Neuronal stem cell (in vitro differentiated cells): Measurements from ENCODE around the gene PAEP.

Source experiments
- DNase-seq: peaks from one replicate; pipeline ENCODE4 v3.0.0-alpha.2; 2013; ENCODE audit warnings: low spot score
- H2AFZ ChIP-seq: one replicate; pipeline ENCODE4 v1.6.1; 2013; ENCODE audit warnings: mild to moderate bottlenecking, low read length, inconsistent platforms
- H2AK5ac ChIP-seq: 2 replicates; pipeline ENCODE4 v1.6.1; 2013; ENCODE audit warnings: low read depth, mild to moderate bottlenecking, inconsistent platforms, low read length, moderate library complexity, mixed read lengths
- H2BK120ac ChIP-seq: 2 replicates; pipeline ENCODE4 v1.6.1; 2013; ENCODE audit warnings: low read depth, mild to moderate bottlenecking, inconsistent platforms, low read length, moderate library complexity, mixed read lengths
- H2BK12ac ChIP-seq: one replicate; pipeline ENCODE4 v1.6.1; 2013; ENCODE audit warnings: low read length, inconsistent platforms
- H2BK15ac ChIP-seq: 2 replicates; pipeline ENCODE4 v1.6.1; 2013; ENCODE audit warnings: mild to moderate bottlenecking, low read length, inconsistent platforms, mixed read lengths
- H2BK5ac ChIP-seq: one replicate; pipeline ENCODE4 v1.6.1; 2013; ENCODE audit warnings: inconsistent platforms, mild to moderate bottlenecking, low read length, moderate library complexity
- H3K14ac ChIP-seq: one replicate; pipeline ENCODE4 v1.6.1; 2013; ENCODE audit warnings: low read length, inconsistent platforms
- H3K18ac ChIP-seq: 2 replicates; pipeline ENCODE4 v1.6.1; 2013; ENCODE audit warnings: low read length, inconsistent platforms
- H3K23ac ChIP-seq: 2 replicates; pipeline ENCODE4 v1.6.1; 2013; ENCODE audit warnings: low read depth, mild to moderate bottlenecking, mixed read lengths, low read length, inconsistent platforms; ENCODE audit not compliant: poor library complexity
- H3K27ac ChIP-seq: replicated peaks from 3 replicates; pipeline ENCODE4 v1.5.1; 2013; ENCODE audit warnings: low read length, inconsistent platforms
- H3K27me3 ChIP-seq, 3 experiments: 2 replicates each; pipeline ENCODE4 v1.6.1; 2013; ENCODE audit warnings: low read length in 3 of 3, mild to moderate bottlenecking in 2 of 3, inconsistent platforms in 1 of 3, low read depth in 1 of 3, mixed read lengths in 1 of 3, moderate library complexity in 1 of 3; ENCODE audit not compliant: control insufficient read depth in 3 of 3, insufficient read depth in 3 of 3
- H3K36me3 ChIP-seq, 2 donors: replicated peaks in 1 of 2; 2 replicates each; pipeline ENCODE4 v1.6.1; 2013; ENCODE audit warnings: low read length in 2 of 2; ENCODE audit not compliant: control insufficient read depth in 2 of 2, insufficient read depth in 2 of 2
- H3K4ac ChIP-seq: 2 replicates; pipeline ENCODE4 v1.6.1; 2013; ENCODE audit warnings: inconsistent platforms, mild to moderate bottlenecking, low read length, moderate library complexity
- H3K4me1 ChIP-seq, 2 donors: 1 replicate in 1 of 2; 2 replicates in 1 of 2; pipeline ENCODE4 v1.6.1; 2013; ENCODE audit warnings: low read length in 2 of 2, low read depth in 1 of 2; ENCODE audit not compliant: control insufficient read depth in 2 of 2, insufficient read depth in 1 of 2
- H3K4me2 ChIP-seq: one replicate; pipeline ENCODE4 v1.6.1; 2013; ENCODE audit warnings: mild to moderate bottlenecking, low read length, inconsistent platforms; ENCODE audit not compliant: insufficient read depth, poor library complexity, severe bottlenecking
- H3K4me3 ChIP-seq, 2 donors: 2 replicates each; pipeline ENCODE4 v1.5.1; 2013; ENCODE audit warnings: low read length in 2 of 2, mild to moderate bottlenecking in 2 of 2, inconsistent platforms in 1 of 2, moderate library complexity in 1 of 2
- H3K79me1 ChIP-seq: one replicate; pipeline ENCODE4 v1.6.1; 2013; ENCODE audit warnings: low read depth, mild to moderate bottlenecking, inconsistent platforms, low read length, moderate library complexity
- H3K9ac ChIP-seq: one replicate; pipeline ENCODE4 v1.6.1; 2013; ENCODE audit warnings: mild to moderate bottlenecking, low read depth, low read length, inconsistent platforms; ENCODE audit not compliant: poor library complexity
- H3K9me3 ChIP-seq, 2 donors: replicated peaks in 1 of 2; 2 replicates each; pipeline versions ENCODE3 to v1.6.1; 2013; ENCODE audit warnings: low read length in 2 of 2, mild to moderate bottlenecking in 2 of 2, inconsistent platforms in 1 of 2, low read depth in 1 of 2, mixed read lengths in 1 of 2, moderate library complexity in 1 of 2; ENCODE audit not compliant: control insufficient read depth in 2 of 2, insufficient read depth in 1 of 2
- H4K8ac ChIP-seq: one replicate; pipeline ENCODE4 v1.6.1; 2013; ENCODE audit warnings: low read depth, mild to moderate bottlenecking, inconsistent platforms, low read length, moderate library complexity
- H4K91ac ChIP-seq: one replicate; pipeline ENCODE4 v1.6.1; 2013; ENCODE audit warnings: low read length, low read depth, mild to moderate bottlenecking, inconsistent platforms; ENCODE audit not compliant: poor library complexity
- WGBS, 2 donors: extraction: QIAGEN DNeasy Blood & Tissue Kit; methylation state at CpG; one replicate each; pipeline ENCODE4 v1.1.7; 2013; ENCODE audit warnings: missing lambda C conversion rate in 2 of 2, mixed read lengths in 1 of 2; ENCODE audit not compliant: insufficient read length in 2 of 2, insufficient replicate concordance in 1 of 2; ENCODE audit errors: extremely low coverage in 2 of 2; 5-methylcytosine and 5-hydroxymethylcytosine counted together

PAEP gene

DNA sequence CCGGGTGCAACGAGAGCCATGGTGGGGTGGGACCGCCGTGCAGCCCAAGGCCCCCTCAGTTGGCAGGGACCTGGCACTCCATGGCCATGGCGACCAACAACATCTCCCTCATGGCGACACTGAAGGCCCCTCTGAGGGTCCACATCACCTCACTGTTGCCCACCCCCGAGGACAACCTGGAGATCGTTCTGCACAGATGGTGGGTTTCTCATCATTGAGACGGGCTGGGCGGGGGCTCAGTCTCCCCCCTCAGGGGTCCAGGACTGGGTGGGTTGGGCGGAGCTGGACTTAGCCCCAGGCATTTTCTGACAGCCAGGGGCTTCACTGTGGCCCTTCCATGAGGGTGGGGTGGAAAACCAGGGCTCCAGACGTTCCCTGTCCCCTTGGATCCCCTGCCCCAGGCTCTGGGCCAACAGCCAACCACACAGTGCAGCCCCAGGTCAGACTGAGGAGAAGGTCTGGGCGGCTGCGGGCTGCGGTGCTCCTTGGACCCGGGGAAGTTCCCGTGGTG lies 734 bp downstream of the PAEP start:
- Histone ChIP-seq H3K18ac (peak overlapping the region; percentile 8), H3K27ac (no peak overlapping the region), H3K36me3 (no peaks in the 10 kb centered on the region), H2BK120ac (no peak overlapping the region), H3K14ac (no peak overlapping the region), H3K9me3 (no peaks in the 10 kb centered on the region), H3K79me1 (peaks cover 3% of the 10 kb centered on the region), H3K4me2 (no peak overlapping the region), H2AK5ac (no peak overlapping the region), H2AFZ (no peak overlapping the region), H2BK5ac (peak overlapping the region; percentile 61), H4K8ac (no peak overlapping the region), H2BK12ac (no peak overlapping the region), H3K23ac (no peak overlapping the region), H3K4me3 (no peak overlapping the region), H3K4ac (no peak overlapping the region), H4K91ac (no peak overlapping the region), H3K4me1 (peaks cover 0 to 4% of the 10 kb centered on the region in 2 donors), H2BK15ac (no peak overlapping the region), H3K9ac (peak overlapping the region; percentile 44), H3K27me3 (peaks cover 0 to 5% (median 0%) of the 10 kb centered on the region in 3 experiments)
- WGBS, 2 donors: no CpG with 5 or more reads among the region's 17 CpGs
- DNase-seq: no peak

DNA sequence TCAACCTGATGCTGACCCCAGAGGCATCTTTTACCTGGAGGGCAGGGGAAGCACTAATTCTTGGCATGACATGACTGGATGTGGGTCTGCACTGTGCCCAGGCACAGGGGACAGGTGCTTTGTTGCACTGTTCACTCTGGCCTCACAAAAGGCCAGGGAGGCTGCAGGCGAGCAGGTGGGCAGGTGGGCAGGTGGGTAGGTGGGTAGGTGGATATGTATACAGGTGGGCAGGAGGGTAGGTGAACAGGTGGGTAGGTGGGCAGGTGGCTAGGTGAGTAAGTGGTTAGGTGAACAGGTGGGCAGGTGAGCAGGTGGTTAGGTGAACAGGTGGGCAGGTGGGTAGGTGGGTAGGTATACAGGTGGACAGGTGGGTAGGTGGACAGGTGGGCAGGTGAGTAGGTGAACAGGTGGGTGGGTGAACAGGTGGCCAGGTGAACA lies 1.5 kb downstream of the PAEP start:
- H3K14ac ChIP-seq: no peak overlapping the region
- no peaks in the 10 kb centered on the region for H3K9me3 ChIP-seq
- no peak overlapping the region for H2BK5ac ChIP-seq
- H3K4ac ChIP-seq: no peak overlapping the region
- H2AFZ ChIP-seq: no peak overlapping the region
- H3K27me3 ChIP-seq: peaks cover 0 to 9% (median 0%) of the 10 kb centered on the region in 3 experiments
- H3K27ac ChIP-seq: no peak overlapping the region
- H3K4me3 ChIP-seq: peak overlapping the region in 1 of 2 donors; percentile 18
- no peak overlapping the region for H2BK120ac ChIP-seq
- peaks cover 0 to 4% of the 10 kb centered on the region in 2 donors for H3K4me1 ChIP-seq
- no peak overlapping the region for H2BK15ac ChIP-seq
- no peak overlapping the region for H3K18ac ChIP-seq
- H3K79me1 ChIP-seq: peaks cover 3% of the 10 kb centered on the region
- no peak overlapping the region for H2AK5ac ChIP-seq
- no peak overlapping the region for H4K8ac ChIP-seq
- DNase-seq: no peak
- no peak overlapping the region for H3K9ac ChIP-seq
- no peak overlapping the region for H3K23ac ChIP-seq
- no peaks in the 10 kb centered on the region for H3K36me3 ChIP-seq
- H3K4me2 ChIP-seq: no peak overlapping the region
- no CpG with 5 or more reads among the region's 1 CpG for WGBS, 2 donors
- H4K91ac ChIP-seq: no peak overlapping the region
- H2BK12ac ChIP-seq: no peak overlapping the region

DNA sequence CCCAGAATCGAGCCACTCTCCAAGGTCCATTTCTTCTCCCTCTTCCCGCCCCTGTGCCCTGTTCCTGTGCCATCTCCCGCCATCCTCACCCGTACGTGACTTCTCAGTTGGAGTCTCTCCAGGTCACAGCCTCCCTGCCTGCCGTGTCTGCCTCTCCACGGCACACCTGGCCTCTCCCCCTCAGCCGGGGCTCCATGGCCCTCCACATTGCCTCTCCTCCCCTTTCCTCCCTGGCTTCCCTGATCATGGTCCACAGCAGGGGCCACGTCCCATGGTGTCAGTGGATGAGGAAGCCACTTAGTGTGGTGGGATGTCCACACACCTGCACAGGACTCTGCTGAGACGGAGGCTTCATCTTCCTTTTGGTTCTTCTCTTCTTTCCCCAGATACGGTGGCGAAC lies 2.3 kb downstream of the PAEP start:
- H3K14ac ChIP-seq: no peak overlapping the region
- H3K79me1 ChIP-seq: peaks cover 3% of the 10 kb centered on the region
- WGBS, 2 donors: no CpG with 5 or more reads among the region's 12 CpGs
- no peak overlapping the region for H3K4ac ChIP-seq
- H2BK120ac ChIP-seq: no peak overlapping the region
- H2BK12ac ChIP-seq: no peak overlapping the region
- H3K23ac ChIP-seq: peak overlapping the region; percentile 44
- H2AK5ac ChIP-seq: peak overlapping the region; percentile 68
- H2BK15ac ChIP-seq: peak overlapping the region; percentile 33
- H3K27ac ChIP-seq: no peak overlapping the region
- no peak overlapping the region for H2AFZ ChIP-seq
- peak overlapping the region; percentile 59 for H3K18ac ChIP-seq
- peaks cover 0 to 4% of the 10 kb centered on the region in 2 donors for H3K4me1 ChIP-seq
- H4K8ac ChIP-seq: no peak overlapping the region
- no peaks in the 10 kb centered on the region for H3K9me3 ChIP-seq
- no peak for DNase-seq
- H3K9ac ChIP-seq: no peak overlapping the region
- peaks cover 0 to 9% (median 0%) of the 10 kb centered on the region in 3 experiments for H3K27me3 ChIP-seq
- H3K4me2 ChIP-seq: no peak overlapping the region
- H3K36me3 ChIP-seq: no peaks in the 10 kb centered on the region
- no peak overlapping the region for H2BK5ac ChIP-seq
- H3K4me3 ChIP-seq: no peak overlapping the region
- no peak overlapping the region for H4K91ac ChIP-seq

DNA sequence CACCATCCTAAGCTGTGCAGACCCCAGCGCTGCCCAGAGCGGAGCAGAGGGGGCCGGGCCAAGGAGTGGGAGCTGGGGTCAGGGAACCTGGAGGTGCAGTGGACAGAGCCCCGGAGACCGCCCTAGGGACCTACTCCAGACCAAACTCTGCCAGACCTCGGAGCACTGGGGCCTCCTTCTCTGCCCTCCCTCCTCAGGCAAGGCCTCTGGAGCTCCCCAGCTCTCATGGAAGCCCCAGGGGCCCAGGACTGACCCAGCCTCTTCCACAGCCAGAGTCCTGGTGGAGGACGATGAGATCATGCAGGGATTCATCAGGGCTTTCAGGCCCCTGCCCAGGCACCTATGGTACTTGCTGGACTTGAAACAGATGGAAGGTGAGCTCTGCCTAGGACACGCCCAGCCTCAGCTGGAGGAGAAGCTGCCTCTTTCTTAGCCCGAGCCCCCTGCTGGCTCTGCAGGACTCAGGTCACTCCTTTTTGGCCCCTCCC lies 3.6 kb downstream of the PAEP start:
- H3K4me2 ChIP-seq: no peak overlapping the region
- H3K23ac ChIP-seq: no peak overlapping the region
- H3K9ac ChIP-seq: no peak overlapping the region
- H2AFZ ChIP-seq: no peak overlapping the region
- H3K9me3 ChIP-seq: no peaks in the 10 kb centered on the region
- peaks cover 0 to 4% of the 10 kb centered on the region in 2 donors for H3K4me1 ChIP-seq
- peaks cover 0 to 9% (median 0%) of the 10 kb centered on the region in 3 experiments for H3K27me3 ChIP-seq
- no peak for DNase-seq
- H3K4me3 ChIP-seq: no peak overlapping the region
- no peak overlapping the region for H3K4ac ChIP-seq
- peak overlapping the region; percentile 82 for H3K14ac ChIP-seq
- H3K36me3 ChIP-seq: no peaks in the 10 kb centered on the region
- H4K8ac ChIP-seq: peak overlapping the region; percentile 43
- peak overlapping the region; percentile 17 for H2BK120ac ChIP-seq
- peak overlapping the region; percentile 75 for H3K18ac ChIP-seq
- no peak overlapping the region for H2BK12ac ChIP-seq
- H2BK5ac ChIP-seq: peak overlapping the region; percentile 75
- H3K27ac ChIP-seq: no peak overlapping the region
- peak overlapping the region; percentile 79 for H2AK5ac ChIP-seq
- H4K91ac ChIP-seq: no peak overlapping the region
- H2BK15ac ChIP-seq: no peak overlapping the region
- H3K79me1 ChIP-seq: peaks cover 3% of the 10 kb centered on the region
- whole genome bisulfite sequencing, 2 donors: no CpG with 5 or more reads among the region's 9 CpGs
